Caco-2 (cell line): Measurements from ENCODE around the gene HLA-DOB. TPM values are rescaled to one million over a fixed set of nuclear protein-coding genes. Genes with fewer than 3 reads are reported as not detected.

Experiments
- BruUV-seq: library from RNA; stranded (reverse); fragments of 400-500 nt; replicated peaks from 2 replicates; lab custom pipeline; 2021; lab: Mats Ljungman, UMichigan
- CTCF ChIA-PET: fragments of 300-600 bp; sonication (Branson Sonifier 250); formaldehyde crosslinking; loops from one replicate; lab custom pipeline; 2022; ENCODE audit warnings: antibody characterized with exemption; lab: Charles Lee
- POLR2A ChIA-PET: fragments of 300-600 bp; sonication (Branson Sonifier 250); formaldehyde crosslinking; loops from one replicate; lab custom pipeline; 2022; ENCODE audit warnings: antibody characterized with exemption; lab: Charles Lee
- DNase-seq, 2 experiments: peaks; one replicate each; pipeline versions ENCODE4 v3.0.0 to v3.0.0-alpha.2; 2020 to 2022
- H3K27me3 ChIP-seq: replicated peaks from 2 replicates; pipeline ENCODE4 v1.6.0; 2011; ENCODE audit warnings: low read length; ENCODE audit not compliant: control insufficient read depth, insufficient read depth
- H3K36me3 ChIP-seq: 2 replicates; pipeline ENCODE4 v1.5.1; 2011; ENCODE audit warnings: low read length; ENCODE audit not compliant: control insufficient read depth, insufficient read depth
- H3K4me1 ChIP-seq: fragments of 250-450 bp; sonication (Bioruptor Pico); 2 replicates; pipeline ENCODE4 v1.5.1; 2020; ENCODE audit warnings: mild to moderate bottlenecking
- H3K4me3 ChIP-seq: 2 replicates; pipeline ENCODE4 v1.5.1; 2011; ENCODE audit warnings: low read depth, mild to moderate bottlenecking, control low read depth, low read length
- H3K9me3 ChIP-seq: fragments of 250-450 bp; sonication (Bioruptor Pico); 2 replicates; pipeline ENCODE4 v1.5.1; 2020; ENCODE audit warnings: mild to moderate bottlenecking, moderate library complexity
- H3K27ac Mint-ChIP-seq: one replicate; pipeline ENCODE4 v1.8.0; 2022; ENCODE audit warnings: mixed read lengths; ENCODE audit not compliant: unreplicated experiment
- H3K27me3 Mint-ChIP-seq: one replicate; pipeline ENCODE4 v1.8.0; 2022; ENCODE audit warnings: mixed read lengths; ENCODE audit not compliant: insufficient read depth, unreplicated experiment
- H3K36me3 Mint-ChIP-seq: one replicate; pipeline ENCODE4 v1.8.0; 2022; ENCODE audit warnings: mild to moderate bottlenecking, mixed read lengths; ENCODE audit not compliant: insufficient read depth, unreplicated experiment
- H3K4me1 Mint-ChIP-seq: one replicate; pipeline ENCODE4 v1.8.0; 2022; ENCODE audit warnings: low read depth, mixed read lengths; ENCODE audit not compliant: unreplicated experiment
- H3K4me3 Mint-ChIP-seq: one replicate; pipeline ENCODE4 v1.8.0; 2022; ENCODE audit warnings: mild to moderate bottlenecking, moderate library complexity, mixed read lengths; ENCODE audit not compliant: unreplicated experiment
- H3K9me3 Mint-ChIP-seq: one replicate; pipeline ENCODE4 v1.8.0; 2022; ENCODE audit warnings: mixed read lengths; ENCODE audit not compliant: unreplicated experiment
- intact Hi-C: fragments of 100-400 bp; cut with micrococcal nuclease; formaldehyde crosslinking; loops from one replicate; pipeline ENCODE4 v1.10.0; 2022; ENCODE audit not compliant: unreplicated experiment
- total RNA-seq: library from RNA; stranded (reverse); gene quantifications from 2 replicates; pipeline ENCODE4 v1.2.3, GENCODE V29; 2022
- TF ChIP-seq, protein P1 (sequence below), 2 experiments: fragments of 200-600 bp in 1 of 2; IDR thresholded peaks; 1 replicate in 1 of 2; 2 replicates in 1 of 2; pipeline versions ENCODE4 v1.5.1 to v1.8.0; 2011 to 2022; ENCODE audit warnings: antibody characterized with exemption in 1 of 2, control low read depth in 1 of 2, inconsistent platforms in 1 of 2, low read depth in 1 of 2, low read length in 1 of 2, mild to moderate bottlenecking in 1 of 2, moderate library complexity in 1 of 2; ENCODE audit not compliant: insufficient read depth in 1 of 2, severe bottlenecking in 1 of 2, unreplicated experiment in 1 of 2

HLA-DOB gene
- total RNA-seq, 1 experiment from 2014 or later = 0.61 TPM

DNA sequence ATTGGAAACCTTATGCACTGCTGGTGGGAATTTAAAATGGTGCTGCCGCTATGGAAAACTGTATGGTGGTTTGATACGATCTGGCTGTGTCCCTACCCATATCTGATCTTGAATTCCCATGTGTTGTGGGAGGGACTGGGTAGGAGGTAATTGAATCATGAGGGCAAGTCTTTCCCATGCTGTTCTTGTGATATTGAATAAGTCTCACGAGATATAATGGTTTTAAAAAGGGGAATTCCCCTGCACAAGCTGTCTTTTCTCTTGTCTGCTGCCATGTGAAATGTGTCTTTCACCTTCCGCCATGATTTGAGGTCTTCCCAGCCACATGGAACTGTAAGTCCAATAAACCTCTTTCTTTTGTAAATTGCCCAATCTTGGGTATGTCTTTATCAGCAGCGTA, 16.9 kb upstream of the HLA-DOB start:
- Mint-ChIP-seq H3K4me1 (peaks cover 8% of the 10 kb centered on the region), H3K27ac (no peak overlapping the region), H3K9me3 (no peaks in the 10 kb centered on the region), H3K36me3 (no peaks in the 10 kb centered on the region), H3K4me3 (no peak overlapping the region), H3K27me3 (no peaks in the 10 kb centered on the region)
- ChIA-PET CTCF (no interaction called here), POLR2A (no interaction called here)
- no peaks in the 10 kb centered on the region for H3K27me3 ChIP-seq
- peaks cover 5% of the 10 kb centered on the region for H3K4me1 ChIP-seq
- DNase-seq = no peak
- intact Hi-C loops = no loop called here
- H3K36me3 ChIP-seq = no peaks in the 10 kb centered on the region
- H3K9me3 ChIP-seq = no peaks in the 10 kb centered on the region
- TF ChIP-seq, protein P1, sequence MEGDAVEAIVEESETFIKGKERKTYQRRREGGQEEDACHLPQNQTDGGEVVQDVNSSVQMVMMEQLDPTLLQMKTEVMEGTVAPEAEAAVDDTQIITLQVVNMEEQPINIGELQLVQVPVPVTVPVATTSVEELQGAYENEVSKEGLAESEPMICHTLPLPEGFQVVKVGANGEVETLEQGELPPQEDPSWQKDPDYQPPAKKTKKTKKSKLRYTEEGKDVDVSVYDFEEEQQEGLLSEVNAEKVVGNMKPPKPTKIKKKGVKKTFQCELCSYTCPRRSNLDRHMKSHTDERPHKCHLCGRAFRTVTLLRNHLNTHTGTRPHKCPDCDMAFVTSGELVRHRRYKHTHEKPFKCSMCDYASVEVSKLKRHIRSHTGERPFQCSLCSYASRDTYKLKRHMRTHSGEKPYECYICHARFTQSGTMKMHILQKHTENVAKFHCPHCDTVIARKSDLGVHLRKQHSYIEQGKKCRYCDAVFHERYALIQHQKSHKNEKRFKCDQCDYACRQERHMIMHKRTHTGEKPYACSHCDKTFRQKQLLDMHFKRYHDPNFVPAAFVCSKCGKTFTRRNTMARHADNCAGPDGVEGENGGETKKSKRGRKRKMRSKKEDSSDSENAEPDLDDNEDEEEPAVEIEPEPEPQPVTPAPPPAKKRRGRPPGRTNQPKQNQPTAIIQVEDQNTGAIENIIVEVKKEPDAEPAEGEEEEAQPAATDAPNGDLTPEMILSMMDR (IDR thresholded peaks at IDR 0.05; ENCODE audit: insufficient read depth in 1 of 2, low read depth in 1 of 2, low read length in 1 of 2, severe bottlenecking in 1 of 2, unreplicated experiment in 1 of 2) = no peak
- BruUV-seq = no TSS peak
- no peak overlapping the region for H3K4me3 ChIP-seq

- no TSS peak for BruUV-seq
- Mint-ChIP-seq H3K4me1 (peaks cover 8% of the 10 kb centered on the region), H3K9me3 (no peaks in the 10 kb centered on the region), H3K4me3 (no peak overlapping the region), H3K27ac (no peak overlapping the region), H3K36me3 (no peaks in the 10 kb centered on the region), H3K27me3 (no peaks in the 10 kb centered on the region)
- Histone ChIP-seq H3K27me3 (no peaks in the 10 kb centered on the region), H3K36me3 (no peaks in the 10 kb centered on the region), H3K4me3 (no peak overlapping the region), H3K4me1 (peaks cover under 1% of the 10 kb centered on the region; the same call in 1 of the 2 replicates), H3K9me3 (no peaks in the 10 kb centered on the region)
- TF ChIP-seq, protein P1 (IDR thresholded peaks at IDR 0.05; ENCODE audit: insufficient read depth in 1 of 2, low read depth in 1 of 2, low read length in 1 of 2, severe bottlenecking in 1 of 2, unreplicated experiment in 1 of 2) = no peak
- no peak for DNase-seq
- POLR2A ChIA-PET = no interaction called here
- intact Hi-C loops = no loop called here
- CTCF ChIA-PET = no interaction called here
Observed at GRCh38 chr6:32832535-32832934, 15.7 kb upstream of the HLA-DOB start.

DNA sequence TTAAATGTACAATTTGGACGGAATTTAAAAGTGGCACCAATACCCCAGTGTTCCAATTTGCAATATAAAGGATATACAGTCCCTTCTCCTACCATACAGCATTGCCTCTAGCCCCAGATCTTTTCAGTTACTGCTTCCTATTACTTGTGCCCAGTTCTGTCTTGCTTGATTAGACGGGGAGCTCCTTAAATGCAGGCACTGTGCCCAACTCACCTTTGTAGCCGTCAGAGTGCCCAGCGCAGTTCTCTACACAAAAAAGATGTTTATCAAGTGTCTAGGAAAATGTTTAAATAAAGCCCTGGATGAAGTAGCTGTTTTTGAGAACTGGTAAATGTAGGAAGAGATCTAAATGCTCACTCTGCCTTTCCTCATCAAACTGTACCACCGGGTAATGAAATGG, 14.1 kb upstream of the HLA-DOB start:
- Histone ChIP-seq H3K27me3 (no peaks in the 10 kb centered on the region; the same call in 1 of the 2 replicates), H3K9me3 (no peaks in the 10 kb centered on the region), H3K36me3 (no peaks in the 10 kb centered on the region), H3K4me1 (no peaks in the 10 kb centered on the region), H3K4me3 (no peak overlapping the region)
- H3K27me3 Mint-ChIP-seq = peaks cover 3% of the 10 kb centered on the region
- no peak overlapping the region for H3K27ac Mint-ChIP-seq
- no peaks in the 10 kb centered on the region for H3K4me1 Mint-ChIP-seq
- TF ChIP-seq, protein P1 (IDR thresholded peaks at IDR 0.05; ENCODE audit: insufficient read depth in 1 of 2, low read depth in 1 of 2, low read length in 1 of 2, severe bottlenecking in 1 of 2, unreplicated experiment in 1 of 2) = no peak
- no peaks in the 10 kb centered on the region for H3K9me3 Mint-ChIP-seq
- intact Hi-C loops = no loop called here
- BruUV-seq = no TSS peak
- H3K4me3 Mint-ChIP-seq = no peak overlapping the region
- CTCF ChIA-PET = interaction anchor here (0.7 kb wide), 1 partner anchor 37 kb away, joined by 3 read pairs; no protein-coding TSS in a partner anchor
- POLR2A ChIA-PET = no interaction called here
- no peak for DNase-seq
- no peaks in the 10 kb centered on the region for H3K36me3 Mint-ChIP-seq
